GM12864 (cell line): ENCODE results near the gene INSYN2B.

ENCODE experiments used
- DNase-seq: peaks from one replicate; pipeline ENCODE4 v3.0.0-alpha.2; 2011; ENCODE audit warnings: low read depth
- H3K4me3 ChIP-seq: 2 replicates; pipeline ENCODE4 v1.5.1; 2011; ENCODE audit warnings: mild to moderate bottlenecking, low read depth, low read length, control low read depth
- TF ChIP-seq, protein P1 (sequence below): IDR thresholded peaks from 2 replicates; pipeline ENCODE4 v1.5.1; 2011; ENCODE audit warnings: low read depth, mild to moderate bottlenecking, moderate library complexity, low read length, control low read depth, inconsistent platforms; ENCODE audit errors: missing control alignments

INSYN2B gene

DNA sequence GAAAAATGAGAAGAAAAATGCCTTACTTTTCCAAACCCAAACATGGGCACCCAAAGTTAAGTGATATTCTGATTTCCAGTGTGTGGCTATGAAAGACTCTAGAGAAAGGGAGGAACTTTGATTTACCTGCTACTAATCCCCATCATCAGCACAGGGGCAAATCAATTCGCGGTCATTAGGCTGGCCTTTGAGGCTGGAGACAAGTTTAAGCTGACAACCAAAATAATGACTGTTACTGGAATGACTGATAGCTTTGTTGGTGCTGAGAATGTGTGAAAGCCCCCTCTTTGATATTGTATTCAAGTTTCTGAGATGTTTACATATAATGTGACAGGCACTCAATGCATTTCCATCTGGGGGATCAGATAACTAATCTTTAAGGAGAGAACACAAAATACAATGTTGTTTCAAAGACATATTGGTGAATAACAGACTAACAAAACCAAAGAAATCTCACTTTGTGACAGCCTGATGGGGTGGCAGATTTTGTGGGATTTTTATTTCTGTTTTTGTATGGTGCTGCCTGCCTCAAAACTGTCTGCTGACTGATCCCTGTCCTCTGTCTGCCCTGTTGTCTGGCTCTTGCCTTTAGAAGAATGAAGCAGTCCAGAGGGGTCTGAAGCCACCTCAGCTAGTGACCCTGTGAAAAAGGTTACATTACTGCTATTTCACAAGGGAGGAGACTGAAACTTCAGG lies 12.6 kb upstream of the INSYN2B start:
- no peak for DNase-seq
- TF ChIP-seq, protein P1, sequence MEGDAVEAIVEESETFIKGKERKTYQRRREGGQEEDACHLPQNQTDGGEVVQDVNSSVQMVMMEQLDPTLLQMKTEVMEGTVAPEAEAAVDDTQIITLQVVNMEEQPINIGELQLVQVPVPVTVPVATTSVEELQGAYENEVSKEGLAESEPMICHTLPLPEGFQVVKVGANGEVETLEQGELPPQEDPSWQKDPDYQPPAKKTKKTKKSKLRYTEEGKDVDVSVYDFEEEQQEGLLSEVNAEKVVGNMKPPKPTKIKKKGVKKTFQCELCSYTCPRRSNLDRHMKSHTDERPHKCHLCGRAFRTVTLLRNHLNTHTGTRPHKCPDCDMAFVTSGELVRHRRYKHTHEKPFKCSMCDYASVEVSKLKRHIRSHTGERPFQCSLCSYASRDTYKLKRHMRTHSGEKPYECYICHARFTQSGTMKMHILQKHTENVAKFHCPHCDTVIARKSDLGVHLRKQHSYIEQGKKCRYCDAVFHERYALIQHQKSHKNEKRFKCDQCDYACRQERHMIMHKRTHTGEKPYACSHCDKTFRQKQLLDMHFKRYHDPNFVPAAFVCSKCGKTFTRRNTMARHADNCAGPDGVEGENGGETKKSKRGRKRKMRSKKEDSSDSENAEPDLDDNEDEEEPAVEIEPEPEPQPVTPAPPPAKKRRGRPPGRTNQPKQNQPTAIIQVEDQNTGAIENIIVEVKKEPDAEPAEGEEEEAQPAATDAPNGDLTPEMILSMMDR: no peak
- no peak overlapping the region for H3K4me3 ChIP-seq

DNA sequence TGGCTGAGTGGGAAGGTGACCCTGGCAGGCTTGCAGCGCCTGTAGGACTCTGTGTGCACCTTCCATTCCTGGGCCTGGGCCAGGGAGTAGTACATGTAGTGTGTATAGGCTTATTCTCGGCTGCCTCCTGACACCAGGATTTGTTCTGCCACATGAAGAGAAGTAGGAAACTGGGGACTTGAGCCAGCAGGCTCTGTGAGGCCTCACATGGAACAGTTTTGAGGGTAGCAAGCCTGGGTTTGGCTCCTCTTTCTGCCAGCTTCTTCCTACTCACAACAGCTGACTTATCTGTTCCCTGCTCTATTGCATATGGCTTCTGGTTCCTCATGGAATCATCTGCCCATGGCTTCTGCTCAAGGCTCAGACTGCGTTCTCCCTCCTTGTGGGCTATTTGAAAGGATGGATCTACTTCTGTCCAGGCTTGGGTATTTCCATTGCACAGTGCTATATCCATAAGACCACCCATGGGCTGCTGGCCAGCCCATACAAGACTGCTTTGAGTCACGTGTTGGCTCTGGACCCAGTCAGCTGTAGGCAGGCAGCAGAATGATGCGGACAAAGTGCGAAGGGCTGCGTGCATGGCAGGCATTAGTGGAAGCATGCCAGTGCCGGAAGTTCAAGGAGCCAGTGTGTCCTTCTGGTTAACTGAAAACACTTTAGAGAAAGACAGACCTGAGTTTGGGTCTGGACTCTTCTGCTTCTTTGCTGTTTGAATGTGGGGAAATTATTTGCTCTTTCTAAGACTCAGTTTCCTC lies 11.0 kb upstream of the INSYN2B start:
- no peak overlapping the region for H3K4me3 ChIP-seq
- DNase-seq: no peak
- TF ChIP-seq, protein P1: no peak

DNA sequence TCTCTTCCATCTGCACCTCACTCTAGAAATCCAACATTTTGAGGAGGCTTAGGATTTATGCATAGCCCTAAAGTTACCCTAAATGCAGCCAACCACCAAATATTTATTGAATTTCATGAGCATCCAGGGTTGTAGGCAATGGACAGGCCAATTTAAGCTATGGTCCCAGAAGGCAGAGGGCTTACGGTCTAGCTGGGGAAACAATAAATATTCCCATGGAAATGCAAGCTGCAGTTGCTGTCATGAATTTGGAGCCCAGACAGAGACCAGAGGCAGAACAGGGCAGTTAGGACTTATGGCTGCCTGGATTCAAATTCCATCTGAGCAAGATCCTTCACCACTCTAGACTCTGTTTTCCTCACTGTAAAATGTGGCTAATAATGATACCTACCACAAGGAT lies 9.1 kb upstream of the INSYN2B start:
- no peak overlapping the region for H3K4me3 ChIP-seq
- TF ChIP-seq, protein P1: no peak
- DNase-seq: no peak

DNA sequence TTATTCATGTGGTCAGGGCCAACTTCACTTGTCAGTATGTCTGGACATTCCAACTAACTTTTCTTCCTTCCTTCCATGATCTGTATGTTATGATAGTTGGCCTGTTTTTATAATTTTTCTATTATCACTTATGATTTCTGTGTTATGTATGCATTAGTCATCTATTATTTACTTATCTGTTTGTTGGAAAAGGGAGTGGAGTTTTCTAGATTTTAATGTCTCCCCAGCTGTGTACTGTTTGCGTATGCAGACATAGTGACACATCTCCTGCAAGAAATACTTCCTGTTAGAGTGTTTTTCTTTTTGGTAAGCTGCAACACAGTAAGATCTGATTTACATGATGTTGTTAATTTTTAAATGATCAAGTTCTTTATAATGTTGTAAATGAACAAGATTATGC lies 8.7 kb upstream of the INSYN2B start:
- TF ChIP-seq, protein P1: no peak
- no peak for DNase-seq
- H3K4me3 ChIP-seq: no peak overlapping the region

DNA sequence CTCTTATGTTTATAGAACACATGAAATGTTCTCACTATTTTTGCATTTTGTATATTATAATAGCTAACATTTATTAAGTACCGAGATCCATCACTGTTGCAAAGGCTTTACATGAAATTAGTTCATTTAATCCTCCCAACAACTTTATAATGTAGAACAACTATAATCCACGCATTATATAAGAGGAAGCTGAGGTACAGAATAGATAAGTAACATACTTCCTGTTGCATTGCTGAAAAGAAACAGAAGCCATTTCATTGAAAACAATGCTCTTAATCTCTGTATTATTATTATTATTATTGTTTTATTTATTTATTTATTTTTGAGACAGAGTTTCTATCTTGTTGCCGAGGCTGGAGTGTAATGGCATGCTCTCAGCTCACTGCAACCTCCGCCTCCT lies 7.9 kb upstream of the INSYN2B start:
- no peak overlapping the region for H3K4me3 ChIP-seq
- TF ChIP-seq, protein P1: no peak
- DNase-seq: no peak

DNA sequence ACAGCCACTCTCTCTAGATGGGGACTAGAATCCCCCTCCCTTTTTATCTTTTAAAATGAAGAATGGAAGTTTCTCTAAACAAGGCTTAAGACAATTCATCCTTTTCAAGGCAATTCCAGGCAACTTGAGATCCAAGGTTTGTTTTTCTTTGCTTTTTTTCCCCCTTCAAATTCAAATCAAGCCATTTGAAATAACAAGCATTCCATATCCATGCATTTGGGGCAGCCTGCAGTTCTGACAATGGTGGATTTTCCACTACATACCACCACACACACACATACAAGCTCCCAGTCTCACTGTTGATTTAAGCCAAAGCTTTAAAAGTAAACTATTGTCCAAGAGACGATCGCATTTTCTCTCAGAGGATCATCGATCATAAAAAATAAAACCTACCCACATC lies 424 bp downstream of the INSYN2B start:
- TF ChIP-seq, protein P1: no peak
- H3K4me3 ChIP-seq: no peak overlapping the region
- no peak for DNase-seq
